Measurements from ENCODE around the gene C1orf21. TPM values are rescaled to one million over a fixed set of nuclear protein-coding genes. Genes with fewer than 3 reads are reported as not detected.
"Not testable (repeated sequence)": the region's sequence is repeated elsewhere in the genome, so short reads cannot be mapped to it uniquely, and the experiment has no call there.

C1orf21 gene, protein sequence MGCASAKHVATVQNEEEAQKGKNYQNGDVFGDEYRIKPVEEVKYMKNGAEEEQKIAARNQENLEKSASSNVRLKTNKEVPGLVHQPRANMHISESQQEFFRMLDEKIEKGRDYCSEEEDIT
- 1 to 10 TPM; 2.6 to 6.1 TPM for total RNA-seq

DNA sequence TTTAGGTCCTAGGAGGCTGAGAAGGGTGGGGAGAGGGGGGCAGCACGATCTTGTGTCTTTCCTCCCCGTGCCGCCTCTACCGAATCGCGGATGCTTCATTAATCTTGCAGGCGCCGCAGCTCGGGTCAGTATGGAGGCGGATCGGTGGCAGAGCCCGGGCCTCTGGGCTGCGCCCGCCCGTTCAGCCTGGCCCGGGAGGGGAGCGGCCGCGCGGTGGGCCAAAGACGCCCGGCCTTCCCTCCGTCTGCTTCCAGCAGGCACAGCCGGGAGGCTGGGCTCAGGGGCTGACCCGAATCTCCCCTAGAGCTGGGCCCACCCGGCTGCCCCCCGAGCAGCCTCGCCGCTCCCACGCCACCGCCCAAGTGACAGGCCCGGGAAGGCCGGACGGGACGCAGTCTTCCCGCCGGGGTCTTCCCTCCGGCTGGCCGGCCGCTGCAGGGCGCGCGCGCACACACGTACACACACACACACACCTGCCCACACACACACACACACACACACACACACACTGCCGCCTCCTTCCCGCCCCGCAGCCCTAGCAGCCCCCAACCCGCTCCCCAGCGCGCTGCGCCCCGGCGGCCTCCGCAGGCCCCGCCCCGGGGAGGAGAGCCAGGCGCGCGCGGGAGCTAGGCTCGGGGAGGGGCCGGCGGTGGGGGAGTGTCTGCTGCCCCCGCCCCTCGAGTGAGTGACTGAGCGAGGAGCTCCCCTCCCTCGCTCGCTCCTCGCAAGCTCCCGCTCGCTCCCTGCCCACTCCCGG lies at the start of gene C1orf21:
TSS of gene C1orf21 (plus strand) at position 718 of the 757 bp plus-strand sequence. CDS start 90,481 bp downstream, outside the sequence.
- Mint-ChIP-seq H3K27me3 (peaks cover 44% of the 10 kb centered on the region), H3K4me1 (peaks cover 12% of the 10 kb centered on the region), H3K27ac (peak within 1 kb of the TSS; percentile 38), H3K36me3 (ENCODE audit: low read depth) (no peaks in the 10 kb centered on the region), H3K4me3 (peak within 1 kb of the TSS; percentile 66), H3K9me3 (ENCODE audit: low read depth) (no peaks in the 10 kb centered on the region)
- ATAC-seq (peak; percentile 95), DNase-seq (peak; percentile 89)
- CTCF ChIA-PET: interaction anchor here (0.6 to 1.4 kb wide), 3 partner anchors 9 to 277 kb away, joined by 3 to 5 read pairs (median 3); no protein-coding TSS in a partner anchor
- POLR2A ChIA-PET: interaction anchor here (1.2 kb wide), 1 partner anchor 277 kb away, joined by 3 read pairs; no protein-coding TSS in a partner anchor
- intact Hi-C loops (cut with DNase I, micrococcal nuclease): loop anchor here (1.0 to 10.0 kb wide), 12 partner anchors 106 to 914 kb away; partner anchors contain the start of genes ARPC5 (in 2 of the 2), TSEN15 (in 2 of the 2), COLGALT2 (in 1 of the 2) and EDEM3 (in 1 of the 2)

DNA sequence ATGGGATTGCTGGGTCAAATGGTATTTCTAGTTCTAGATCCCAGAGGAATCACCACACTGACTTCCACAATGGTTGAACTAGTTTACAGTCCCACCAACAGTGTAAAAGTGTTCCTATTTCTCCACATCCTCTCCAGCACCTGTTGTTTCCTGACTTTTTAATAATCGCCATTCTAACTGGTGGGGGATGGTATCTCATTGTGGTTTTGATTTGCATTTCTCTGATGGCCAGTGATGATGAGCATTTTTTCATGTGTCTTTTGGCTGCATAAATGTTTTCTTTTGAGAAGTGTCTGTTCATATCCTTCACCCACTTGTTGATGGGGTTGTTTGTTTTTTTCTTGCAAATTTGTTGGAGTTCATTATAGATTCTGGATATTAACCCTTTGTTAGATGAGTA lies 49.0 kb upstream of the C1orf21 start:
- H3K4me3 Mint-ChIP-seq; H3K27ac Mint-ChIP-seq; H3K27me3 Mint-ChIP-seq; POLR2A ChIA-PET; ATAC-seq; H3K4me1 Mint-ChIP-seq; DNase-seq; intact Hi-C loops (cut with DNase I, micrococcal nuclease); H3K36me3 Mint-ChIP-seq (ENCODE audit: low read depth); H3K9me3 Mint-ChIP-seq (ENCODE audit: low read depth); CTCF ChIA-PET: not testable (repeated sequence)

DNA sequence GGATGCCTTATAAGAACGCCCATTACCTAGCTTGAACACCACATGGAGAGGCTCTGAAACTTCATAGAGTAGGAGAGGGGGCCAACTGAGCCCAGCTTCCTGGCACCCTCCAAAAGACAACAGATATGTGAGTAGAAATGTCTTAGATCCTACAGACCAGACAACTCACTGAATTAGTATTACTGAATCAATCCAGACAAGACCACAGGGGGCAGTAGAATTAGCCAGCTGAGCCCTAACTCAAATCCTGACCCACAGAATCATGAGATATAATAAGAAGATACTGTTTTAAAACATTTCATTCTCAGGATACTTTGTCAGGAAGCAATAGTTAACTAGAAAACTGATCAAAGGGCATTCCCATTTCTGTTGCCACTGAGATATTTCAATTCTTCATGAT lies 45.8 kb upstream of the C1orf21 start:
- no peaks in the 10 kb centered on the region for H3K4me1 Mint-ChIP-seq
- DNase-seq: no peak
- ATAC-seq: no peak
- peaks cover 5% of the 10 kb centered on the region for H3K27me3 Mint-ChIP-seq
- POLR2A ChIA-PET: interaction anchor here (0.6 kb wide), 1 partner anchor 17 kb away, joined by 4 read pairs; no protein-coding TSS in a partner anchor
- H3K27ac Mint-ChIP-seq: no peak overlapping the region
- CTCF ChIA-PET: no interaction called here
- H3K4me3 Mint-ChIP-seq: no peak overlapping the region
- intact Hi-C loops (cut with DNase I, micrococcal nuclease): no loop called here
- no peaks in the 10 kb centered on the region for H3K9me3 Mint-ChIP-seq (ENCODE audit: low read depth)
- no peaks in the 10 kb centered on the region for H3K36me3 Mint-ChIP-seq (ENCODE audit: low read depth)

DNA sequence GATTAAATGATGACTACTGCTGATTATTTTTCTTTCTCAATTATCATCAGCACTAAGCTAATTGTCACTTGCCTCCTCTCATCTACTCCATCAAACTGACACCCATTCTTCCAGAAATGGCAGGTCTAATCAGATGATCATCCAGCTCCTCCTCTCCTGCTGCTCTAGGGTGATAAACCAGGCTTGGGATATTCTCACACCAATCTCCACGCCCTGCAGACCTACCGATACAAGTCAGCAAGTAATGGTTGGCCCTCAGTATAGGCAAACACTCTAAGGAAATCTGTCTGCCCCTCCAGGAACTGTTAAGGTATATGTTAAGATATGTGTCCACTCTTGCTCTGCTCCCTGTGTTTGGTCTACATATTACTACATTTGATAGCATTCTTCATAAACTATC lies 36.3 kb upstream of the C1orf21 start:
- Mint-ChIP-seq H3K27me3 (peaks cover 17% of the 10 kb centered on the region), H3K4me3 (no peak overlapping the region), H3K27ac (no peak overlapping the region), H3K36me3 (ENCODE audit: low read depth) (no peaks in the 10 kb centered on the region), H3K4me1 (no peaks in the 10 kb centered on the region), H3K9me3 (ENCODE audit: low read depth) (no peaks in the 10 kb centered on the region)
- ATAC-seq (no peak), DNase-seq (no peak)
- intact Hi-C loops (cut with DNase I, micrococcal nuclease): no loop called here
- ChIA-PET POLR2A (no interaction called here), CTCF (no interaction called here)

DNA sequence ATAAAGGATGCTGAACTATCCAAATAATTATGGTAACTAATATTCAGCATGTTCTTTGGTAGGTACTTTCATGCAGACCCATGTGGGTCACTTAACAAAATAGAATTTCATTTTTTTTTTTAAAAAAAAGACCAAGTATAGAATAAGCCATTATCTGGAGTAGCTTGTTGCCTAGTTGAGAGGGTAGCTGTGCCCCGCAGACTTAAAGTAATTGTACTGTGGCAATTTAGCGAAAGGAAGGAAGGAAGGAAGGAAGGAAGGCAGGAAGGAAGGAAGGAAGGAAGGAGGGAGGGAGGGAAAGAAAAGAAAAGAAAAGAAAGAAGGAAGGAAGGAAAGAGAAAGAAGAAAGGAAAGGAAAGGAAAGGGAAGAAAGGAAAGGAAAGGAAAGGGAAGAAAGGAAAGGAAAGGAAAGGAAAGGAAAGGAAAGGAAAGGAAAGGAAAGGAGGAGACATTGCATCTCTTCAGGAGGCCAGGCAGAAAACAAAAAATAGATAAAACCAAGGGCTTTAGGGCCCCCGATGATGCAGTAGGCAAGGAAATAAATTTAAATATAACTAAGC lies 35.3 kb upstream of the C1orf21 start:
- intact Hi-C loops (cut with DNase I, micrococcal nuclease): no loop called here
- DNase-seq: no peak
- no peak for ATAC-seq
- no peaks in the 10 kb centered on the region for H3K4me1 Mint-ChIP-seq
- POLR2A ChIA-PET: no interaction called here
- CTCF ChIA-PET: no interaction called here
- no peaks in the 10 kb centered on the region for H3K36me3 Mint-ChIP-seq (ENCODE audit: low read depth)
- no peak overlapping the region for H3K4me3 Mint-ChIP-seq
- H3K9me3 Mint-ChIP-seq (ENCODE audit: low read depth): no peaks in the 10 kb centered on the region
- H3K27me3 Mint-ChIP-seq: peaks cover 16% of the 10 kb centered on the region
- H3K27ac Mint-ChIP-seq: no peak overlapping the region

DNA sequence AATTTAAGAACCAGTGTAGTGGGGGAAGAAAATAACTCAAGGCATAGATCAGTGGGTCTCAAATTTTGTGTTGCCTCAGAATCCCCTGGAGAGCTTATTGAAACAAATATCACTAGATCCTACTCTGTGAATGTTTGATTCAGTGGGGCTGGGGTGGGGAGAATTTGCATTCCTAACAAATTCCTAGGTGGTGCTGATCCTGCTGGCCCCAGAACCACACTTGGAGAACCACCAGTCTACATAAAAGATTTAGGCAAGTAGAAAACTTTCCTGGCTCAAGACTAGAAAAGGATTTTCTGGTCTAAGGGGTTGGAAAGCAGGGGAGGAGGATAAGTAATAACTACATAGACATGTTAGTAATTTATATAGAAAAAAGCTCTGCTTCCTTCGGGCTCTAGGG lies 34.1 kb upstream of the C1orf21 start:
- H3K4me3 Mint-ChIP-seq: no peak overlapping the region
- H3K4me1 Mint-ChIP-seq: no peaks in the 10 kb centered on the region
- H3K36me3 Mint-ChIP-seq (ENCODE audit: low read depth): no peaks in the 10 kb centered on the region
- H3K27ac Mint-ChIP-seq: no peak overlapping the region
- H3K27me3 Mint-ChIP-seq: peaks cover 16% of the 10 kb centered on the region
- DNase-seq (no peak), ATAC-seq (no peak)
- intact Hi-C loops (cut with DNase I, micrococcal nuclease): no loop called here
- ChIA-PET CTCF (no interaction called here), POLR2A (no interaction called here)
- H3K9me3 Mint-ChIP-seq (ENCODE audit: low read depth): no peaks in the 10 kb centered on the region

DNA sequence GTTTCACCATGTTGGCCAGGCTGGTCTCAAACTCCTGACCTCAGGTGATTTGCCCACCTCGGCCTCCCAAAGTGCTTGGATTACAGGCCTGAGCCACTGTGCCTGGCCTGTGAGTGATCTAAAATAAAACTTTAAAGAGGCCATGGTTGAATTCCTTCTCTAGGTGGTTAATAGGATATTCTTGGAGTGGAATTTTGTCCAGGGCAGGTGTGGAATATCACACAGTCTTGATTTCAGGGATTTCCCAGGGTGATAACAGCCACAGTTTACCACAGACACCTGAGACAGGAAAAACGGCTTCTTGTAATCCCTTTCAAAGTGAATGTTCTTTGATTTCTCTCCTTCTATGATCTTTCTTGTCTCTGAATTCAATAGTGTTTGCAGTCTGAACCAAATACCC lies 32.1 kb upstream of the C1orf21 start:
- DNase-seq (no peak), ATAC-seq (no peak)
- Mint-ChIP-seq H3K9me3 (ENCODE audit: low read depth) (no peaks in the 10 kb centered on the region), H3K27ac (no peak overlapping the region), H3K4me3 (no peak overlapping the region), H3K36me3 (ENCODE audit: low read depth) (no peaks in the 10 kb centered on the region), H3K4me1 (no peaks in the 10 kb centered on the region), H3K27me3 (peaks cover 16% of the 10 kb centered on the region)
- ChIA-PET CTCF (no interaction called here), POLR2A (no interaction called here)
- intact Hi-C loops (cut with DNase I, micrococcal nuclease): no loop called here

DNA sequence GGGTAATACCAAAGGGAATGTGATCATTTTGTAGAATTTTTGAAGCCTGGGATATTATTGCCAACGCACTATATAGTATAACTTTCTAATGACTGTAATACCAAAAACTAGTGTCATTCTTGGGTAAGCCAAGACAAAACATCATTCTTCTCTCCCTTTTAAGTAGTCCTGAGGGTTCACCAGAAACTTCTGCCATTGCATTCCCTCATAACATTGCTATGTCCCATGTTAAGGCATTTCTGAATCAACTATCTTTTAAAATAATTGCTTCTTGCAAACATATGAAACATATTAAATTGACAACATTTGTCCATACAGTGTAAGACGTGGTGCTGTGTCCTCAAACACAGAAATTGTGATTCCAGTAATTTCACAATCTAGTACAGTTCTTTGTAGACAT lies 29.9 kb upstream of the C1orf21 start:
- CTCF ChIA-PET: no interaction called here
- Mint-ChIP-seq H3K4me3 (no peak overlapping the region), H3K4me1 (no peaks in the 10 kb centered on the region), H3K27ac (no peak overlapping the region), H3K36me3 (ENCODE audit: low read depth) (no peaks in the 10 kb centered on the region), H3K9me3 (ENCODE audit: low read depth) (no peaks in the 10 kb centered on the region), H3K27me3 (peaks cover 17% of the 10 kb centered on the region)
- ATAC-seq (no peak), DNase-seq (no peak)
- POLR2A ChIA-PET: no interaction called here
- intact Hi-C loops (cut with DNase I, micrococcal nuclease): no loop called here

DNA sequence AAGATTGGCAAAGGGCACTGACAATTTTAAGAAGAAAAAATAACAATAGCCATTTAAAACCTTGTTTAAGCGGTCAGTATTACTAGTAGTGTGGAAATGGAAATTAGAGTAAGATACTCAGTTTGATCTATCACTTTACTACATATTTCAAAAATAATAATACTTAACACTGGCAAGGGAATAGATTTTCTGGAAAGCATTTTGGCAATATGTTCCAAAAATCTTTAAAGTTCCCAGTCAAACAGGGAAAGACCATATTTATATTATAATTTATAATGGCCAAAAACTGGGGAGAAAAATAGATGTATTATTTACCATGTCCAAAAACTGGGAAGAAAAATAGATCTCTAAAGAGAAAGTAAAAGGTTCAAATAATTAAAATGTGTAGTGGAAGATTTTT lies 28.6 kb upstream of the C1orf21 start:
- CTCF ChIA-PET: no interaction called here
- no peak overlapping the region for H3K27ac Mint-ChIP-seq
- POLR2A ChIA-PET: interaction anchor here (0.6 kb wide), 1 partner anchor 165 kb away, joined by 4 read pairs; no protein-coding TSS in a partner anchor

DNA sequence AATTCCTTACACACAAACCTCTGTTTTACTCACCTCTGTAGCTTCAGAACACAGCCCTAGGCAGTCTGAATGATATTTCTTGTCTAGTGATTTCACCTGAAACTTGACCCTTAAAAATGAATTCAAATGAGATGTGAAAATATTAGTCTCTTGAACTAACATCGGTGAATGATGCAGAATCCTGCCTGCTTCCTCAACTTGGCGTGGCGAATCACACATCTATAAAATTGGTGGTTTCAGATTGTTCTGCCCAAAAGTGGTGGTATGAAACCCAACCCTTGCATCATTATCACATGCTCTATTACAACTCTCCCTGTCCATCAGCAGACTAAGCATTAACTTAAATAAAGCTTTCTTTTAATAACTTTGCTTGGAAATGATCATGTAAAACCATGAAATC lies 26.9 kb upstream of the C1orf21 start:
- intact Hi-C loops (cut with DNase I, micrococcal nuclease): loop anchor here in 1 of 2 experiments (1.0 kb wide), 1 partner anchor 36 kb away; no protein-coding TSS in a partner anchor
- no peak overlapping the region for H3K4me3 Mint-ChIP-seq

More for the DNA sequence above, 28.6 kb upstream of the C1orf21 start:
- ATAC-seq (no peak), DNase-seq (no peak)
- Mint-ChIP-seq H3K4me3 (no peak overlapping the region), H3K27me3 (peaks cover 11% of the 10 kb centered on the region), H3K4me1 (no peaks in the 10 kb centered on the region), H3K9me3 (ENCODE audit: low read depth) (no peaks in the 10 kb centered on the region), H3K36me3 (ENCODE audit: low read depth) (no peaks in the 10 kb centered on the region)
- intact Hi-C loops (cut with DNase I, micrococcal nuclease): no loop called here

DNA sequence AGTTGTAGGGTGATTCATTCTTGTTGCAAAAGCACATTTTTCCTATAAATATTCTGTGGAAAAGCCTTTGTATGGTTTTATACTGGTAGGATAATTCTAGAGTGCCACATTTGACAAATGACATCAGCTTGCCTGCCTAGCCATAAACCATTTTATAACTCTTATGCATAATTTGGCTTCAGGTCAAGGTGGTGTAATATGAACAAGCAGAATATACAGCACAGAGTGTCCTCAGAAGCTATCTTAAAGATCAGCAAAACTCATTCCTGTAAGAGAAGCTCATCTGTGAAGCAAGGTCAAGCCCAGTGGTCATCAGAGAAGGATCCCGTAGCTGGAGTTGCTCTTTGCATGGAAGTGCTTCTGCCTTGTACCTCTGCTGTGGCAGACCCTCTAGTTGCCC lies 24.0 kb upstream of the C1orf21 start:
- no peaks in the 10 kb centered on the region for H3K36me3 Mint-ChIP-seq (ENCODE audit: low read depth)
- DNase-seq (no peak), ATAC-seq (no peak)
- no peaks in the 10 kb centered on the region for H3K9me3 Mint-ChIP-seq (ENCODE audit: low read depth)
- ChIA-PET CTCF (no interaction called here), POLR2A (no interaction called here)
- H3K4me1 Mint-ChIP-seq: no peaks in the 10 kb centered on the region
- no peak overlapping the region for H3K27ac Mint-ChIP-seq
- peaks cover 4% of the 10 kb centered on the region for H3K27me3 Mint-ChIP-seq
- intact Hi-C loops (cut with DNase I, micrococcal nuclease): no loop called here
- H3K4me3 Mint-ChIP-seq: no peak overlapping the region

More for the DNA sequence above, 26.9 kb upstream of the C1orf21 start:
- no peaks in the 10 kb centered on the region for H3K4me1 Mint-ChIP-seq
- no peak overlapping the region for H3K27ac Mint-ChIP-seq
- peaks cover 8% of the 10 kb centered on the region for H3K27me3 Mint-ChIP-seq
- ATAC-seq: no peak
- H3K9me3 Mint-ChIP-seq (ENCODE audit: low read depth): no peaks in the 10 kb centered on the region
- ChIA-PET POLR2A (no interaction called here), CTCF (no interaction called here)
- DNase-seq: no peak
- no peaks in the 10 kb centered on the region for H3K36me3 Mint-ChIP-seq (ENCODE audit: low read depth)

DNA sequence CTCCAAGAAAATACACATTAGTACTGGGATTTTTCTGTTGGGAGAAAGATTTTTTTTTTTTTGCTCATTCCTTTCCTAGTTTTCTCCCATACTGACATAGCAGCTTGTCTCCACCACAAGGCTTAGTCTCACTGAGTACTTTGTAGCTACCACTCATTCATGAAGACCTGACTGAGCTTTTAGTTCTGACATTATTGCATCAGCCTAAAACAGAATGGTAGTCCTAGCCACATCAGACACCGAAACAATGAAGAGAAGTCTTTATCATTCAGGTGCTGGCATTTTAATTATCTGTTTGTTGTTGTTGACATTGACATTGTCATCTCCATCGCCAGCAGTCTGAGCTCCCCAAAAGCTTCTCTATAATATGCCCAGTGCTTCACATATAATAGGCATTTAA lies 21.1 kb upstream of the C1orf21 start:
- ATAC-seq (no peak), DNase-seq (no peak)
- Mint-ChIP-seq H3K27me3 (peaks cover 5% of the 10 kb centered on the region), H3K27ac (no peak overlapping the region), H3K4me3 (no peak overlapping the region), H3K4me1 (no peaks in the 10 kb centered on the region), H3K9me3 (ENCODE audit: low read depth) (no peaks in the 10 kb centered on the region), H3K36me3 (ENCODE audit: low read depth) (no peaks in the 10 kb centered on the region)
- ChIA-PET POLR2A (no interaction called here), CTCF (interaction anchor here (0.6 to 1.3 kb wide), 2 partner anchors 14 to 149 kb away, joined by 3 to 4 read pairs; no protein-coding TSS in a partner anchor)
- intact Hi-C loops (cut with DNase I, micrococcal nuclease): no loop called here

Data from activated CD4-positive, alpha-beta T cell treated with anti-CD3 and anti-CD28 coated beads for 36 hours (primary cell).